Measurements from ENCODE around the gene ARL16.

- TF ChIP-seq POLR2A (IDR thresholded peaks at IDR 0.05) (no peak), CTCF (IDR thresholded peaks at IDR 0.05) (no peak)
These were observed 4.4 kb upstream of the ARL16 start for GRCh38 chr17:81687770-81688541.

All from right lobe of liver (tissue), 4 donors.